GM19193 (cell line): Measurements from ENCODE around the gene TP53I3.

Source experiments
- POLR2A ChIP-seq: IDR thresholded peaks from 4 replicates; pipeline ENCODE4 v1.6.1; 2011; ENCODE audit not compliant: insufficient read depth, insufficient read length; ENCODE audit errors: extremely low read depth

Gene TP53I3

GRCh38 chr2:24075259-24075658 lies 9.4 kb downstream of the TP53I3 start:
- no peak for TF ChIP-seq POLR2A

- TF ChIP-seq POLR2A: no peak
Observed at GRCh38 chr2:24073816-24074215, 10.8 kb downstream of the TP53I3 start.

GRCh38 chr2:24072259-24072658 lies 12.4 kb downstream of the TP53I3 start:
- TF ChIP-seq POLR2A: no peak

- no peak for TF ChIP-seq POLR2A
Observed at GRCh38 chr2:24065341-24065740, 19.3 kb downstream of the TP53I3 start.

GRCh38 chr2:24058564-24059271 lies 25.9 kb downstream of the TP53I3 start:
- TF ChIP-seq POLR2A: no peak

GRCh38 chr2:24055750-24056149 lies 28.9 kb downstream of the TP53I3 start:
- TF ChIP-seq POLR2A: no peak

GRCh38 chr2:24054366-24055010 lies 30.1 kb downstream of the TP53I3 start:
- TF ChIP-seq POLR2A: no peak

- TF ChIP-seq POLR2A: no peak
Observed at GRCh38 chr2:24052951-24053350, 31.7 kb downstream of the TP53I3 start.

- TF ChIP-seq POLR2A: no peak
Observed at GRCh38 chr2:24051833-24052232, 32.8 kb downstream of the TP53I3 start.

GRCh38 chr2:24050041-24050979 lies 34.3 kb downstream of the TP53I3 start:
- no peak for TF ChIP-seq POLR2A

GRCh38 chr2:24049485-24050021 lies 35.1 kb downstream of the TP53I3 start, which contains the start of gene FKBP1B:
Gene FKBP1B, plus strand, starts transcription at chr2:24049741. Its CDS starts 109 bp downstream, at chr2:24049850.
- TF ChIP-seq POLR2A: no peak

- TF ChIP-seq POLR2A: no peak
Observed at GRCh38 chr2:24048769-24049484, 35.7 kb downstream of the TP53I3 start.

- no peak for TF ChIP-seq POLR2A
Observed at GRCh38 chr2:24047703-24048033, 37.0 kb downstream of the TP53I3 start.

- peak; percentile 92 for TF ChIP-seq POLR2A
Observed at GRCh38 chr2:24046930-24047702, 37.5 kb downstream of the TP53I3 start, which contains the start of gene WDCP. Gene WDCP, minus strand, starts transcription at chr2:24047391. Its CDS starts 7,897 bp downstream, at chr2:24039494.
